Neural cell (in vitro differentiated cells): ENCODE data around the gene FNDC3B. TPM values are rescaled to one million over a fixed set of nuclear protein-coding genes. Genes with fewer than 3 reads are reported as not detected.

ENCODE experiments used
- H2AFZ ChIP-seq: fragments of 200-600, 300-800 bp; sonication (generic), shearing (Covaris generic); 2 replicates; pipeline ENCODE4 v1.6.0; 2014; ENCODE audit warnings: low read depth, mild to moderate bottlenecking, antibody characterized with exemption, low read length, moderate library complexity
- H3F3A ChIP-seq: fragments of 200-600 bp; shearing (Covaris generic); 2 replicates; pipeline ENCODE4 v1.6.1; 2016; ENCODE audit warnings: mild to moderate bottlenecking, moderate library complexity, mixed read lengths, antibody characterized with exemption, low read length; ENCODE audit not compliant: insufficient read depth, poor library complexity, severe bottlenecking
- H3K27ac ChIP-seq: fragments of 200-600, 300-800 bp; sonication (generic), shearing (Covaris generic); 2 replicates; pipeline ENCODE4 v1.5.1; 2014; ENCODE audit warnings: mild to moderate bottlenecking, low read length, moderate library complexity
- H3K27me3 ChIP-seq: fragments of 300-800, 200-600 bp; sonication (generic), shearing (Covaris generic); 2 replicates; pipeline ENCODE4 v1.6.0; 2014; ENCODE audit warnings: mild to moderate bottlenecking, low read depth, low read length, moderate library complexity; ENCODE audit not compliant: insufficient read depth
- H3K36me3 ChIP-seq: fragments of 300-800, 200-600 bp; sonication (generic), shearing (Covaris generic); 2 replicates; pipeline ENCODE4 v1.5.1; 2014; ENCODE audit warnings: mild to moderate bottlenecking, antibody characterized with exemption, low read length, moderate library complexity; ENCODE audit not compliant: insufficient read depth
- H3K4me2 ChIP-seq: fragments of 300-800, 200-600 bp; sonication (generic), shearing (Covaris generic); 2 replicates; pipeline ENCODE4 v1.6.0; 2014; ENCODE audit warnings: mild to moderate bottlenecking, low read length
- H3K4me3 ChIP-seq: fragments of 300-800, 200-600 bp; sonication (generic), shearing (Covaris generic); 2 replicates; pipeline ENCODE4 v1.5.1; 2014; ENCODE audit warnings: mild to moderate bottlenecking, low read length, moderate library complexity
- H3K79me2 ChIP-seq: fragments of 200-600 bp; shearing (Covaris generic); replicated peaks from 2 replicates; pipeline ENCODE4 v1.6.0; 2014; ENCODE audit warnings: mild to moderate bottlenecking, low read length, moderate library complexity; ENCODE audit not compliant: insufficient read depth
- H3K9ac ChIP-seq: fragments of 300-800, 200-600 bp; sonication (generic), shearing (Covaris generic); 2 replicates; pipeline ENCODE4 v1.6.1; 2016; ENCODE audit warnings: mild to moderate bottlenecking, low read length, mixed read lengths
- H3K9me2 ChIP-seq: fragments of 200-600 bp; shearing (Covaris generic); 2 replicates; pipeline ENCODE4 v1.6.1; 2016; ENCODE audit warnings: mild to moderate bottlenecking, low read length, mixed read lengths; ENCODE audit not compliant: insufficient read depth
- H3K9me3 ChIP-seq: fragments of 200-600, 300-800 bp; sonication (generic), shearing (Covaris generic); 2 replicates; pipeline ENCODE4 v1.6.1; 2016; ENCODE audit warnings: mild to moderate bottlenecking, mixed run types, low read length, moderate library complexity, mixed read lengths
- H4K20me1 ChIP-seq: fragments of 200-600 bp; shearing (Covaris generic); 2 replicates; pipeline ENCODE4 v1.6.1; 2016; ENCODE audit warnings: mild to moderate bottlenecking, mixed run types; ENCODE audit not compliant: insufficient read depth
- CTCF ChIP-seq: fragments of 450-650 bp; IDR thresholded peaks from 2 replicates; pipeline ENCODE4 v1.5.1; 2014; ENCODE audit warnings: antibody characterized with exemption, mild to moderate bottlenecking, moderate library complexity; ENCODE audit not compliant: poor library complexity, severe bottlenecking
- EP300 ChIP-seq: fragments of 450-650 bp; conservative IDR thresholded peaks from 2 replicates; pipeline ENCODE4 v1.6.1; 2014; ENCODE audit warnings: antibody characterized with exemption, mild to moderate bottlenecking, moderate library complexity; ENCODE audit not compliant: poor library complexity, severe bottlenecking
- EZH2 ChIP-seq: fragments of 200-600, 300-800 bp; shearing (Covaris generic), sonication (generic); IDR thresholded peaks from 2 replicates; pipeline ENCODE4 v1.6.1; 2014; ENCODE audit warnings: antibody characterized with exemption, low read length, borderline replicate concordance, mild to moderate bottlenecking; ENCODE audit not compliant: insufficient read depth, poor library complexity, severe bottlenecking
- MXI1 ChIP-seq: fragments of 450-650 bp; conservative IDR thresholded peaks from 2 replicates; pipeline ENCODE4 v1.6.1; 2014; ENCODE audit warnings: antibody characterized with exemption, mild to moderate bottlenecking; ENCODE audit not compliant: poor library complexity, severe bottlenecking
- POLR2AphosphoS5 ChIP-seq: IDR thresholded peaks from 2 replicates; pipeline ENCODE4 v1.6.1; 2012
- RAD21 ChIP-seq: fragments of 450-650 bp; conservative IDR thresholded peaks from 2 replicates; pipeline ENCODE4 v1.6.1; 2014; ENCODE audit warnings: antibody characterized with exemption, mild to moderate bottlenecking, moderate library complexity
- REST ChIP-seq: IDR thresholded peaks from 2 replicates; pipeline ENCODE4 v1.6.1; 2012; ENCODE audit warnings: borderline replicate concordance
- SMC3 ChIP-seq: fragments of 450-650 bp; conservative IDR thresholded peaks from 2 replicates; pipeline ENCODE4 v1.6.1; 2014; ENCODE audit warnings: antibody characterized with exemption, mild to moderate bottlenecking, moderate library complexity; ENCODE audit not compliant: poor library complexity
- TAF1 ChIP-seq: IDR thresholded peaks from 2 replicates; pipeline ENCODE4 v1.6.1; 2012; ENCODE audit warnings: low read depth
- polyA plus RNA-seq: library from polyadenylated mRNA; depleted of rRNA; stranded (reverse); fragments of >200 nt; gene quantifications from 2 replicates; pipeline ENCODE4 v1.2.3, GENCODE V29; 2014

The FNDC3B gene
- polyA plus RNA-seq, 1 donor from 2014 or later = 4.9 TPM

- no peak for TF ChIP-seq RAD21
- no peak overlapping the region for H3K9ac ChIP-seq
- H2AFZ ChIP-seq = no peak overlapping the region
- no peak overlapping the region for H3K4me3 ChIP-seq
- no peaks in the 10 kb centered on the region for H3K9me3 ChIP-seq
- H3K27me3 ChIP-seq = no peaks in the 10 kb centered on the region
- H3K9me2 ChIP-seq = no peaks in the 10 kb centered on the region
- H3K79me2 ChIP-seq = no peaks in the 10 kb centered on the region
- no peaks in the 10 kb centered on the region for H3F3A ChIP-seq
- H3K27ac ChIP-seq = no peak overlapping the region
- no peak overlapping the region for H3K4me2 ChIP-seq
- no peaks in the 10 kb centered on the region for H3K36me3 ChIP-seq
- no peaks in the 10 kb centered on the region for H4K20me1 ChIP-seq
Measured at GRCh38 chr3:172270557-172271166, 231.3 kb downstream of the FNDC3B start.

- Histone ChIP-seq H3K79me2 (no peaks in the 10 kb centered on the region), H3K27ac (no peak overlapping the region), H3K9me2 (no peaks in the 10 kb centered on the region), H4K20me1 (no peaks in the 10 kb centered on the region), H3F3A (no peaks in the 10 kb centered on the region), H3K27me3 (no peaks in the 10 kb centered on the region), H2AFZ (no peak overlapping the region), H3K4me2 (no peak overlapping the region), H3K9me3 (no peaks in the 10 kb centered on the region), H3K4me3 (no peak overlapping the region), H3K9ac (no peak overlapping the region), H3K36me3 (no peaks in the 10 kb centered on the region)
- TF ChIP-seq RAD21 (no peak), EZH2 (no peak), REST (no peak), MXI1 (no peak), SMC3 (no peak), POLR2AphosphoS5 (no peak), TAF1 (no peak), CTCF (no peak), EP300 (no peak)
Measured at GRCh38 chr3:172271386-172271976, 232.1 kb downstream of the FNDC3B start.
